DOHH2 (cell line): ENCODE results near the gene DNAJC11.

Experiments used
- H3F3A ChIP-seq: fragments of 200-600 bp; sonication (generic), shearing (Covaris generic); 2 replicates; pipeline ENCODE4 v1.6.0; 2016; ENCODE audit warnings: antibody characterized with exemption, mild to moderate bottlenecking; ENCODE audit not compliant: control insufficient read depth, insufficient read depth
- H3K27ac ChIP-seq: fragments of 200-600 bp; sonication (generic); 2 replicates; pipeline ENCODE4 v1.5.1; 2014; ENCODE audit warnings: low read depth, mild to moderate bottlenecking, low read length, moderate library complexity
- H3K27me3 ChIP-seq: fragments of 200-600 bp; sonication (generic); 2 replicates; pipeline ENCODE4 v1.6.1; 2014; ENCODE audit warnings: mild to moderate bottlenecking, low read length, mixed read lengths; ENCODE audit not compliant: control insufficient read depth
- H3K36me3 ChIP-seq: fragments of 200-600 bp; sonication (generic); 2 replicates; pipeline ENCODE4 v1.6.1; 2014; ENCODE audit warnings: mild to moderate bottlenecking, low read length, moderate library complexity, mixed read lengths; ENCODE audit not compliant: control insufficient read depth
- H3K4me1 ChIP-seq: fragments of 200-600 bp; sonication (generic); 2 replicates; pipeline ENCODE4 v1.6.1; 2014; ENCODE audit warnings: mild to moderate bottlenecking, low read length, mixed read lengths; ENCODE audit not compliant: control insufficient read depth
- H3K4me2 ChIP-seq: fragments of 200-600 bp; sonication (generic); 2 replicates; pipeline ENCODE4 v1.6.0; 2014; ENCODE audit warnings: mild to moderate bottlenecking, low read length, moderate library complexity
- H3K4me3 ChIP-seq: fragments of 200-600 bp; sonication (generic); 2 replicates; pipeline ENCODE4 v1.5.1; 2014; ENCODE audit warnings: mild to moderate bottlenecking, low read length, mixed read lengths
- H3K79me2 ChIP-seq: fragments of 200-600 bp; sonication (generic); 2 replicates; pipeline ENCODE4 v1.6.1; 2014; ENCODE audit warnings: mild to moderate bottlenecking, low read length, mixed read lengths; ENCODE audit not compliant: control insufficient read depth
- H3K9me2 ChIP-seq: fragments of 200-600 bp; sonication (generic); replicated peaks from 2 replicates; pipeline ENCODE4 v1.6.1; 2014; ENCODE audit warnings: mild to moderate bottlenecking, low read length, mixed read lengths; ENCODE audit not compliant: control insufficient read depth
- H3K9me3 ChIP-seq: fragments of 200-600 bp; sonication (generic); 2 replicates; pipeline ENCODE4 v1.6.1; 2014; ENCODE audit warnings: antibody characterized with exemption, low read length, mixed read lengths; ENCODE audit not compliant: control insufficient read depth, insufficient read depth
- H4K20me1 ChIP-seq: fragments of 200-600 bp; sonication (generic); 2 replicates; pipeline ENCODE4 v1.6.0; 2014; ENCODE audit warnings: low read depth, mild to moderate bottlenecking, antibody characterized with exemption, low read length, moderate library complexity; ENCODE audit not compliant: control insufficient read depth, insufficient read depth
- EZH2phosphoT487 ChIP-seq: fragments of 200-600 bp; sonication (generic); IDR thresholded peaks from 2 replicates; pipeline ENCODE4 v1.6.1; 2017; ENCODE audit warnings: borderline replicate concordance, mild to moderate bottlenecking, antibody characterized with exemption, low read length, moderate library complexity, mixed read lengths
- TF ChIP-seq, protein P1 (sequence below): fragments of 200-600 bp; sonication (generic); IDR thresholded peaks from one replicate; pipeline ENCODE4 v1.5.1; 2014; ENCODE audit warnings: antibody characterized with exemption, mild to moderate bottlenecking, low read depth, low read length; ENCODE audit not compliant: poor library complexity, severe bottlenecking

The DNAJC11 gene

DNA sequence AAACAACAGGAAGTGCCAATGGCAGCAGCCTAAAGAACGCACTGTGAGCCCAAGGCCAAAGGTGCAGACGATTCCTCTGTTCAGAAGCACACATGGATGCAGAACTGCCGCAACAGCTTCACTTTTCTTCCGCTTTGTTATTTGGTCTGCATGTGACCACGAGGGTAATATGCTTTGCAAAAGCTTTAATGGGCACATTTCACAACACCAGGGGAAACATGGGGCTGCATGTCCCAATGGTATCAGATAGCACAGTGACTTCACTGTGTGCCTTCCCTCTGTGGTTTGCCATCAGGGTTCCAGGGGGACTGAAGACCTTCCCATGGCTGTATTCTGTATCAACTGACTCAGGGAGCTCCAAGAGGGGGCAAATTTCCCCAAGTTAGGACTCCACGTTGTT is 48.6 kb downstream of the DNAJC11 start:
- H3K27ac ChIP-seq = no peak overlapping the region

DNA sequence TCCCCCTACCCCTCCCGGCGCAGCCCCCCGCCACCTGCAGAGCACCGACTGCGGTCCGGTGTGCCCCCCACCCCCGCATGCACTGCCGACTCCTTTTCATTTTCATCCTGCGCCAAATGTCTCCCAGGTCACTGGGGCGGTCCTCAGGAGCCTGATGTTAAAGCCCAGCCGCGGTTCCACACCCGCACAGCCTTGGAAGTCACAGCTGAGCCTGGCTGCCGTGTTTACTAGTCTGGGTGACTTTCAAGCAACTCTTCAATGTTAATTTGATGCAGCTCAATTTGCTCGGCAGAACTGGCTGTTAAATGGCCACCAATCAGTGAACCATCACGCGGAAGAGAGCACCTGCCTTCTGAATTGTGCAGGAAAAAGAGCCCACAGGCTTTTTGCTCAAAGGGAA is 49.7 kb downstream of the DNAJC11 start:
- Histone ChIP-seq H3K36me3 (peaks cover 40% of the 10 kb centered on the region), H3K4me3 (no peak overlapping the region), H4K20me1 (no peaks in the 10 kb centered on the region), H3F3A (no peaks in the 10 kb centered on the region), H3K4me2 (no peak overlapping the region), H3K79me2 (peaks cover under 1% of the 10 kb centered on the region; the same call in 1 of the 2 replicates), H3K27ac (no peak overlapping the region), H3K4me1 (no peaks in the 10 kb centered on the region), H3K9me3 (no peaks in the 10 kb centered on the region), H3K27me3 (no peaks in the 10 kb centered on the region), H3K9me2 (no peaks in the 10 kb centered on the region)
- no peak for TF ChIP-seq EZH2phosphoT487
- TF ChIP-seq, protein P1, sequence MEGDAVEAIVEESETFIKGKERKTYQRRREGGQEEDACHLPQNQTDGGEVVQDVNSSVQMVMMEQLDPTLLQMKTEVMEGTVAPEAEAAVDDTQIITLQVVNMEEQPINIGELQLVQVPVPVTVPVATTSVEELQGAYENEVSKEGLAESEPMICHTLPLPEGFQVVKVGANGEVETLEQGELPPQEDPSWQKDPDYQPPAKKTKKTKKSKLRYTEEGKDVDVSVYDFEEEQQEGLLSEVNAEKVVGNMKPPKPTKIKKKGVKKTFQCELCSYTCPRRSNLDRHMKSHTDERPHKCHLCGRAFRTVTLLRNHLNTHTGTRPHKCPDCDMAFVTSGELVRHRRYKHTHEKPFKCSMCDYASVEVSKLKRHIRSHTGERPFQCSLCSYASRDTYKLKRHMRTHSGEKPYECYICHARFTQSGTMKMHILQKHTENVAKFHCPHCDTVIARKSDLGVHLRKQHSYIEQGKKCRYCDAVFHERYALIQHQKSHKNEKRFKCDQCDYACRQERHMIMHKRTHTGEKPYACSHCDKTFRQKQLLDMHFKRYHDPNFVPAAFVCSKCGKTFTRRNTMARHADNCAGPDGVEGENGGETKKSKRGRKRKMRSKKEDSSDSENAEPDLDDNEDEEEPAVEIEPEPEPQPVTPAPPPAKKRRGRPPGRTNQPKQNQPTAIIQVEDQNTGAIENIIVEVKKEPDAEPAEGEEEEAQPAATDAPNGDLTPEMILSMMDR = no peak

More for the DNA sequence above, 48.6 kb downstream of the DNAJC11 start:
- Histone ChIP-seq H3K79me2 (peaks cover 6% of the 10 kb centered on the region), H3F3A (no peaks in the 10 kb centered on the region), H3K4me1 (no peaks in the 10 kb centered on the region), H3K4me3 (no peak overlapping the region), H3K9me2 (no peaks in the 10 kb centered on the region), H3K9me3 (no peaks in the 10 kb centered on the region), H3K36me3 (peaks cover 45% of the 10 kb centered on the region), H3K4me2 (no peak overlapping the region), H4K20me1 (no peaks in the 10 kb centered on the region), H3K27me3 (no peaks in the 10 kb centered on the region)
- TF ChIP-seq, protein P1 = no peak
- no peak for TF ChIP-seq EZH2phosphoT487

DNA sequence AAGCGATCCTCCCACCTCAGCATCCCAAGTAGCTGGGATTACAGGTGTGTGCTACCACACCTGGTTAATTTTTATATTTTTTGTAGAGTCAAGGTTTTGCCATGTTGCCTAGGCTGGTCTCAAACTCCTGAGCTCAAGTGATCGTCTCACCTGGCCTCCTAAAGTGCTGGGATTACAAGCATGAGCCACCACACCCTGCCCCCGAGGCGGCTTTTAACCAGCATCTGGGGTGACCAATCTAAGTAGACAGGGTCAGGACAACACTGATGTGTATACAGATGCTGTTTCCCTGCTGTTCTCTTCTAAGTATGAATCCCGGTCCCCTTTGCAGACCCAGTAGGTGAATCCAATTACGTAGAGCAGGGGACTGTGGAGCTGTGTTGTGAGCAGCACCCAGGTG is 53.1 kb downstream of the DNAJC11 start:
- H3K27ac ChIP-seq = no peak overlapping the region
- H3K4me2 ChIP-seq = no peak overlapping the region
- no peak overlapping the region for H3K4me3 ChIP-seq
- no peaks in the 10 kb centered on the region for H3K4me1 ChIP-seq
- H3K9me2 ChIP-seq = no peaks in the 10 kb centered on the region
- peaks cover 49% of the 10 kb centered on the region for H3K36me3 ChIP-seq
- no peaks in the 10 kb centered on the region for H3K79me2 ChIP-seq
- no peaks in the 10 kb centered on the region for H3K9me3 ChIP-seq
- TF ChIP-seq, protein P1 = no peak
- TF ChIP-seq EZH2phosphoT487 = no peak
- H3F3A ChIP-seq = no peaks in the 10 kb centered on the region
- no peaks in the 10 kb centered on the region for H4K20me1 ChIP-seq
- no peaks in the 10 kb centered on the region for H3K27me3 ChIP-seq
